ENCODE results near the gene CCR6. TPM values are rescaled to one million over a fixed set of nuclear protein-coding genes. Genes with fewer than 3 reads are reported as not detected.

The CCR6 gene
- total RNA-seq, 1 experiment from 2014 or later: not detected

- ATAC-seq (no peak), DNase-seq (ENCODE audit: low read depth, low spot score) (no peak)
- CTCF ChIA-PET: no interaction called here
- Histone ChIP-seq H3K27me3 (ENCODE audit: control insufficient read depth, insufficient read depth, low read length) (peaks cover 20% of the 10 kb centered on the region), H3K36me3 (ENCODE audit: control insufficient read depth, insufficient read depth, low read length) (no peaks in the 10 kb centered on the region), H3K9me3 (ENCODE audit: control insufficient read depth, insufficient read depth, low read depth, low read length) (no peaks in the 10 kb centered on the region), H3K27ac (ENCODE audit: low read length) (no peak overlapping the region), H3K4me3 (ENCODE audit: low read depth in 2 of 2, low read length in 2 of 2) (no peak overlapping the region), H3K4me1 (ENCODE audit: control insufficient read depth, insufficient read depth, low read length) (no peaks in the 10 kb centered on the region)
- in situ Hi-C loops (cut with HindIII; ENCODE audit: low pct_unique_long_range_greater_than_20kb, low sequenced_read_pairs): no loop called here
- no peak for TF ChIP-seq REST (IDR thresholded peaks at IDR 0.05; ENCODE audit: insufficient read depth in 1 of 2, low read depth in 2 of 2, low read length in 1 of 2)
- BruUV-seq (replicated peaks): no TSS peak
- POLR2A ChIA-PET: interaction anchor here (0.6 kb wide), 1 partner anchor 42 kb away, joined by 6 read pairs; no protein-coding TSS in a partner anchor
- intact Hi-C loops (cut with micrococcal nuclease; ENCODE audit: unreplicated experiment): no loop called here
These were observed 14.6 kb upstream of the CCR6 start for GRCh38 chr6:167108278-167108677.

GRCh38 chr6:167109651-167110050 lies 13.2 kb upstream of the CCR6 start:
- no TSS peak for BruUV-seq (replicated peaks)
- Histone ChIP-seq H3K4me1 (ENCODE audit: control insufficient read depth, insufficient read depth, low read length) (no peaks in the 10 kb centered on the region), H3K27me3 (ENCODE audit: control insufficient read depth, insufficient read depth, low read length) (peaks cover 20% of the 10 kb centered on the region), H3K9me3 (ENCODE audit: control insufficient read depth, insufficient read depth, low read depth, low read length) (no peaks in the 10 kb centered on the region), H3K36me3 (ENCODE audit: control insufficient read depth, insufficient read depth, low read length) (no peaks in the 10 kb centered on the region), H3K4me3 (ENCODE audit: low read depth in 2 of 2, low read length in 2 of 2) (no peak overlapping the region), H3K27ac (ENCODE audit: low read length) (no peak overlapping the region)
- intact Hi-C loops (cut with micrococcal nuclease; ENCODE audit: unreplicated experiment): no loop called here
- POLR2A ChIA-PET: no interaction called here
- no peak for ATAC-seq
- in situ Hi-C loops (cut with HindIII; ENCODE audit: low pct_unique_long_range_greater_than_20kb, low sequenced_read_pairs): no loop called here
- TF ChIP-seq REST (IDR thresholded peaks at IDR 0.05; ENCODE audit: insufficient read depth in 1 of 2, low read depth in 2 of 2, low read length in 1 of 2): no peak
- TF ChIP-seq CTCF (IDR thresholded peaks at IDR 0.05): no peak
- TF ChIP-seq SIN3A (IDR thresholded peaks at IDR 0.05; ENCODE audit: borderline replicate concordance, insufficient read depth, low read depth, low read length): no peak
- TF ChIP-seq POLR2AphosphoS5 (IDR thresholded peaks at IDR 0.05; ENCODE audit: low read depth, low read length): no peak
- no peak for TF ChIP-seq TCF7L2 (IDR thresholded peaks at IDR 0.05; ENCODE audit: low read depth, low read length)
- no peak for DNase-seq (ENCODE audit: low read depth, low spot score)
- CTCF ChIA-PET: no interaction called here
